HTR-8/SVneo (cell line): ENCODE data around the gene XYLB.
"Not testable (repeated sequence)": the region's sequence is repeated elsewhere in the genome, so short reads cannot be mapped to it uniquely, and the experiment has no call there.

Source experiments
- DNase-seq: peaks from one replicate; pipeline ENCODE4 v3.0.0; 2011; ENCODE audit warnings: low spot score, mixed read lengths; ENCODE audit not compliant: insufficient read length
- FAIRE-seq: peaks from 2 replicates; lab custom pipeline; 2011; peaks lifted over from hg19 to GRCh38; lab: Jason Lieb, UNC

Gene XYLB

DNA sequence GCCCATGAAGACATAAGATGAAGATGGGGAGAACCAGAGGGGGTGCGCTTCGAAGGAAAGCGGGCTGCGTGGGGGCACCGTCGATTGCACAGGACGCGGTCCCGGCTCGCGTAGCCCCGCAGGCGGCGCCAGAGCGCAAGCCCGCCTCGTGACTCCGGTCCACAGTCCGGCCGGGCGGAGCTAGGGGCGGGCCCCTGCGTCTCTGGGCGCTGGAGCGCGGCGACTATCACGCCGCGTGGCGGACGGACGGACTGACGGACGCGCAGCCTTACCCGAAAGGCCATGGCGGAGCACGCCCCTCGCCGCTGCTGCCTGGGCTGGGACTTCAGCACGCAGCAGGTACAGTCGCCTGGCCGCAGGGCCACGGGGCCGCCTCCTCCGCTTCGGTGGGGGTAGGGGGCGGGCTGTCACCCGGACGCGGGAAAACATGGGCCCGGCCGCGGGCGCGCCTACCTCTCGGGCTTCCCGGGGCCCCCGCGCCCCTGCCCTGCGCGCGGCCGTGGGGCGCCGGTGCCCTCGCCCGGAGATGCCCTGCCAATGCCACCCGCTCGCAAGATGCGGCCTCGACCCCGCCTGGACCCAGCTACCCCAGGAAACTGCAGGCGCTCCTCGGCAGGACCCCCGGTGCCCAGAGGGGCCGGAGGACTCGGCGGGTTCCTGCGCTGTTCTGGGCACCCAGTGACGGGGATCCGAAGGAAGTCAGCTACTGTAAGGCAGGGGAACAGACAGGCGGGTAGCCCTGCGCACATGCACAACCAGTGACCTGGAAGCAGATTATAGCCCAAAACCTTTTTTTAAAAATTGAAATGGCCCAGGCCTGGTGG, at the start of gene XYLB:
TSS of gene XYLB (plus strand) at position 199 of the 824 bp plus-strand sequence. CDS start at position 283, 84 bp downstream.
- FAIRE-seq, result peak; percentile 86
- DNase-seq, result peak; percentile 83

DNA sequence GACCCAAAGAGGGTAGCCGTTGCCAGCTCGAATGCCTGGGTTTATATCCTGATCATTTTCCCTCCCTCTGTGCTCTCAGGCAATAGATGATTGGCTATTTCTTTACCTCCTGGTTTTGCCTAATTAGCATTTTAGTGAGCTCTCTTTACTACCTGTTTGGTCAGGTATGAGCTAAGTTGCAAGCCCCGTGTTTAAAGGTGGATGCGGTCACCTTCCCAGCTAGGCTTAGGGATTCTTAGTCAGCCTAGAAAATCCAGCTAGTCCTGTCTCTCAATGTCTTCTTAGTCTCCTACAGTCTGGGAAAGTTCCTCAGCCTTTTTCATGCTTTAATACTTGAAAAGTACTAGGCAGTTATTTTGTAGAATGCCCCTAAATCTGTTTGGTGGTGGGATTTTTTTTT, 49.5 kb upstream of the XYLB start:
- not testable (repeated sequence) for DNase-seq, FAIRE-seq

DNA sequence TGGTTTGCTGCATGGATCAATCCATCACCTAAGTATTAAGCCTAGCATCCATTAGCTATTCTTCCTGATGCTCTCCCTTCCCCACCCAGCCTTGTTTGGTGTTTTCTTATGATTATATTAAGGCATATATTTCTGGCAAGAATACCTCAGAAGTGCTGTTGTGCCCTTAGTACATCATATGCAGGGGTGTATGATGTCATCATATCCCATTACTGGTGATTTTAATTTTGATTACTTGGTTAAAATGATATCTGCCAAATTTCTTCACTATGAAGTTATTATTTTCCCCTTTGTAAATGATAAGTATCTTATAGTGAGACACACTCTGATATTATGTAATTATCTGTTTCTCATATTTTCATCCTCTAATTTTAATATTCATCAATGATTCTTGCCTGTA, 49.0 kb upstream of the XYLB start:
- DNase-seq (no peak), FAIRE-seq (no peak)

DNA sequence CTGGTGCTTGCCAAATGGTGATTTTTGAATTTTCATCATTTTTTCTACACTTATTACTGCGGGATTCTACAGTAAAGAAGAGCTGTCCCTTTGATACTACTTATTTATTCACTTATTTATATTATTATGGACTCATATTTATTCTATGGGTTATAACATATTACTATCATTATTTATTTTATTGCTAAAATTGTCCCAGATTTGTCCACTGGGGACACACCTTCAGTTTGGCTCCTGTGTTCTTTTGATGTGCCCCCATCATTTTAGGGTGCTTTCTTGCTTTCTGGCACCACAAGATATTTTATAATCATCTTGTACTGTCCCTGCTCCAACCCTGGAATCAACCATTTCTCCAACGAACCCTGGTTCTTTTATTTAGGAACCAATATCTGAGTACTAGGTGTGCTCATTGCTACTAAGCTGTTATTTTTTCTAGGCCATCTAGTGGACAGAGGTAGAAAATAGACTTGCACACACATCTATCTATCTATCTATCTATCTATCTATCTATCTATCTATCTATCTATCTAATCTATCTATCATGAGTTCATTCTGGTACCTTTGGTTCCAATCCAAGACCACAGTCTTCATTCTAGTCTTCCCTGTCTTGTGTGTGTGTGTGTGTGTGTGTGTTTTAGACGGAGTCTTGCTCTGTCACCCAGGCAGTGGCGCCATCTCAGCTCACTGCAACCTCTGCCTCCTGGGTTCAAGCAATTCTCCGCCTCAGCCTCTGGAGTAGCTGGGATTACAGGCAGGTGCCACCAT, 48.5 kb upstream of the XYLB start:
- FAIRE-seq, result no peak
- no peak for DNase-seq

DNA sequence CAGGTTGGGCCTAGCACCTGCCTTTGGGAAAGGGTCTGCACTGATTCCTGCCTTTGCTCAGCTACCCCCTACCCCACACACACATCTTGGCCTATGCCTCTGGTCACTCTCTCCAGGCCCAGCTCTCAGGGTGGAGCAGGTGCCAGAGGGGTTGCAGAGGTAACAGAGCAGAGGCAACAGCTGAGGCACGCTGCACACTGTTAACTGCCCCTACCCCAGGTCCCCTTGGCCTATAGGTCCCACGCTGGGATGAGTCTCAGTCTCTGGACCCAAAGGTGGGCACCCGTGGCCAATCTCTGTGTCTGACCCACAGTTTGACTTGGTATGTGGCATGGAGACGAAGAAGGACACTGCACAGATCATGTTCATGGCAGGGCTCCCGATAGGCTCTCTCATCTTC, 39.6 kb upstream of the XYLB start:
- FAIRE-seq (no peak), DNase-seq (no peak)

DNA sequence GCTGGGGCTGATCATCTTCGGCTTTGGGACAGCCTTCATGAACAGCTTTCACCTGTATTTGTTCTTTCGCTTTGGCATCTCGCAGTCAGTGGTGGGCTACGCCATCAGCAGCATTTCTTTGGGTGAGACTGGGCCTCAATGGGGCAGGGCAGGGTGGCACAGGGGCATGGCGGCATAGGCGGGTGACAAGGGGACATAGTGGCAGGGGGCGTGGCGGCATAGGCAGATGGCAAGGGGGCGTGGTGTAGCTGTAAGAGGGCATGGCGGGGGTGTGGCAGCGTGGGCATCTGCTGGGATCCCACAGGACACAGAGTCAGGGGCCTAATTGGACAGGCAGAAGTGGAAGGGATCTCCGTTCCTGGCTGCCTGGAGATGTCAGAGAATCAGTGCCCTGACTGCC, 39.0 kb upstream of the XYLB start:
- DNase-seq (no peak), FAIRE-seq (no peak)

DNA sequence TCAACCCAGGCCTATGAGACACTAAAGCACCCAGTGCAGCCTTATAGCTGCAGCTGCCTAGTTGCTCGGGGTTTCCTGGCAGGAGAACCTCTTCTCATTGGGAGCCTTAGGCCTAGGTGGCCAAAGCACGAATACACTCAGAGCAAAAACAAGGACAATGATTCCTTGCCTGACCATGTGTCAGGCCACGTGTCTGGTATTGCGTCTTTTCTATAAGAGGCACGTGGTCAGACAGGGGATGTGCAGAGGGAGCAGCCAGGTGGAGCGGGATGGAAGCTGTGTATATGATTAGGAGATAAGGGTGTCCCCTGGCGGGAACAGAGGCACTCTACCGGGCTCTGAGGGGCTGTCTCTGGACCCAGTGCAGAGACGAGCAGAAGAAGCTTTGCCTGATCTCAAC, 38.1 kb upstream of the XYLB start:
- no peak for FAIRE-seq
- DNase-seq, result no peak

DNA sequence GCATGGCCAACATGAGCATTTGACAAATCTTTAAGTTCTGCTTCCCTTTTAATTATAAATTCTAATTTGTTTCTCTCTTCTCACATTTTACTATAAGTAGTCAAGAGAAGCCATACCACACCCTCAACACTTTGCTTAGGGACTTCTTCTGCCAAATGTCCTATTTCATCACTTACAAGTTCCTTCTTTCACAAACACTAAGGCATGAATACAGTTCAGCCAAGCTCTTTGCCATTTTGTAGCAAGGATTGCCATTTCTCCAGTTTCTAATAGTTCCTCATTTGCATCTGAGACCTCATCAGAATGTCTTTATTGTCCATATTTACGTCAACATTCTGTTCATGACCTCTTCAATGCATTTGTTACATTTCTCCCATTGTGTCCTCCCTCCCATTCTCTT, 35.1 kb upstream of the XYLB start:
- DNase-seq (no peak), FAIRE-seq (no peak)

DNA sequence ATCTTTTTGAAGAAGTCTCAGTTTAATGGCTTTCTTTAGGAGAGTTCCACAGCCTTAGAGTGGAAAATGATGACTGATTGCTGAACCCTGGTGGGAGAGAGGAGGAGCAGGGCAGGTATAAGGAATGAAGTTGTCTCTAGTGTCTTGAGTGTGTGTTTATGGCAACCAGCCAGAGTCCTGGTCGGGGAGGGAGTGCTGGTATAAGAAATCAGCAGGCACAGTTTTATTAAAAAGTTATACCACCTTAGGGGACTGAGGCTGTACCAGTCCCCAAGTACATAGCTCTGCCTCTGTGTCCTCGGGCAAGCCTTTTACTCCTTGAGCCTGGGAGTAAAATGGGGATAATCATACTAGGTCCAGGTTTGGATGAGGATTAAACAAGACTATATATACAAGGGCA, 34.6 kb upstream of the XYLB start:
- FAIRE-seq, result no peak
- no peak for DNase-seq

DNA sequence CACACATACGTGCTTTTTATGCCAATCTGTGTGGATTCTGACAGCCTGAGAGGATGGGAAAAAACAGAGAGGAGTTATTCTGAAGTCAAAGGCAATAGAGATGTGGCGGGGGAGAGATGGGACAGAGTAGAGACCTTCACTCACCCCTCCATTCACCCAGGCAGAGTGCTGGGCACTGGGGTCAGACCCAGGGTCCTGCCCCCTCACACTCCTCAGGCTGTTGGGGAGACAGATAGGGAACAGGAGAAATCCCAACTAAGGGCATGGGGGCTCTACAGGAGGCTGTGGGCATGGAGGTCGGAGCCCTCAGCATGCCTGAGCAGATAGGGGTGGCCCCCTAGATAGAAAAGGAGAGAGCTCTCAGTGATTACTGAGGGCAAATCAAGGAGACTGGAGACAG, 34.2 kb upstream of the XYLB start:
- FAIRE-seq (no peak), DNase-seq (no peak)

DNA sequence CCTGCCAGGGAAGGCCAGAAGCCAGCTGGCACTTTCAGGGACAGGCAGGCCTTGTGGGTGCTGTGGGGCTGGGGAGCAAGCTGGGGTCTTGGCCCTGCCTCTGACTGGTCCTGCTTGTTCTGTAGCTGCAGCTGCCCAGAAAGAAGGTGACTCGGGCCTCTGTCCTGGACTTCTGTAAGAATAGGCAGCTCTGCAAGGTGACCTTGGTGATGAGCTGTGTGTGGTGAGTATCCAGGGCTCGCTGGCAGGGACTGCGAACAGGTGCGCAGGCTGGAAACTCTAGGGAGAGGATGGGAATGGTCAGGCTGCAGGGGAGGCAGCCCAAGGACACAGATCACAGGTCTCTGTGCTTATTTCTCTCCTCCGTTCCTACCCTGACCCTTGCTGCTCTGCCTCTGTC, 33.3 kb upstream of the XYLB start:
- DNase-seq (no peak), FAIRE-seq (no peak)

DNA sequence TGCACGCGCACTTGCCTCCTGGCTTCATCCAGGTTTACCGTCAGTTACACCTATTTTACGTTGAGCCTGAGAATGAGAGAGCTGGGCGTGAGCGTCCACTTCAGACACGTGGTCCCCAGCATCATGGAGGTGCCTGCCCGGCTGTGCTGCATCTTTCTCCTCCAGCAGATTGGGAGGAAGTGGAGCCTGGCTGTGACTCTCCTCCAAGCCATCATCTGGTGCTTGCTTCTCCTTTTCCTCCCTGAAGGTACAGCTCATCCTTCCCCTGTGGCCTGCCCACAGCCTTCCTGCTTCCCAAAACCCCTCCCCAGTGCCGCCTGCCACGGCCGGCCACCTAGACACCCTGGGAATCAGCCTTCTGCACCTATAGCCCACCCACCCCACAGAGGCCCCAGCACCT, 32.9 kb upstream of the XYLB start:
- DNase-seq, result no peak
- no peak for FAIRE-seq

DNA sequence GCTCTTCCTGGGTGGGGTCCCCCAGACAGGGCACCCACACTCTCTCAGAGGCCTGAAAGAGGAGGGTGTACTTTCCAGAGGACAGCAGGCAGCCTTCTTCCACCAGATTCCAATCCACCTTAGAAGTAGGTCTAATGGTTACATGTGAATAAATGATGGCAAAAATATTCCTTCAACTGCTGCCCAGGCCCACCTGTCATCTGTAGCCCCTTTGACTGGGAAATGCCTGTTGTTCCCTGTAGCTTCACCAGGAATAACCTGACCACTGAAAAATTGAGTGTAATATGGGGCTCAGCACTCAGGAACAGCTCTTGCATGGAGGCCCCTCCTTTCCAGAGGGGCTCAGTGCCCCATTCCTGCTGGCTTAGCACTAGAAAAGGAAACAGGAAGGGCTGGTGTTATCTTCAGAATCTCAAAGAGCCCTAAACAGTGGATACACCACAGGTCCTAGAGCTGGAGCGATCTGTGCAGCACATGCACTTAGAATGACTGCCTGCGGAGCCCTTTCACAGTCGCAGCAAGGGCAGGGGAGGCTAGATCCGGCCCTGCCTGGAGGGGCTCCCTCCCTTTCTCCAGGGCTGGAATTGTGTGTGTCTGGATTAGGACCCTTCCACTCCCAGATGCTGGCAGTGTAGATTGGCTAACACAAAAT, 32.3 kb upstream of the XYLB start:
- DNase-seq (no peak), FAIRE-seq (no peak)

DNA sequence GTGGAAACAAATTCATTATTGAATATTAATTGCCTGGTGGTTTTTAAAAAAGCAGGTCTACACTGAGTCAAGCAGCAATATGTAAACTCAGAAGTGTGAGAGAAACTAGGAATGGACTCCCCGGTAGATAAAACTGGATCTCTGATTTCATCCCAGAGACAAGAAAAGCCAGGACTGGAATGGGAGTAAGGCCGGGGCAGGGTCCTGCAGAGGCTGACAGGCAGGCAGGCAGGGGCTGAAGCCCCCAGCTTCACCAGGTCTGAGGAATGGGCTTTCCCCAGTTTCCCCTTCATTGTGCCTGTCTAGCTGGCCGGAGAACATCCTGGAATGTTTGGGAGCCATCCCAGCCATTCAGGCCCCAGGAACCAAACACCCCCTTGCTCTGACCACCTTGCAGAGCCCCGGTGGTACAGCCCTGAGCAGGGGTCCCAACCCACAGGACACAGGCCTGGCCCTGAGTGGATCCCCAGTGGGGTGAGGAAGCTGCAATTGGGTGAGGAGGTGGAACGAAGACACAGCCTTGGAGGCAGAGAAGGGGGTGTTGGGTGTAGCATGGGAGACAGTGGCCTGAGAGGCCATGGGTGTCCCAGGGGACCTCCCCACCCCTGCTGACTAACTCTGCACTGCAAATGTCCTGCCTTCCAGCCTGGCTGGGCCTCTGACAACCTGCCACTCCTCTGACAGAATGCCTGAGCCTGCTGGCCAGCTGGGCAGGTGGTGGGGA, 31.7 kb upstream of the XYLB start:
- no peak for FAIRE-seq
- DNase-seq, result no peak

DNA sequence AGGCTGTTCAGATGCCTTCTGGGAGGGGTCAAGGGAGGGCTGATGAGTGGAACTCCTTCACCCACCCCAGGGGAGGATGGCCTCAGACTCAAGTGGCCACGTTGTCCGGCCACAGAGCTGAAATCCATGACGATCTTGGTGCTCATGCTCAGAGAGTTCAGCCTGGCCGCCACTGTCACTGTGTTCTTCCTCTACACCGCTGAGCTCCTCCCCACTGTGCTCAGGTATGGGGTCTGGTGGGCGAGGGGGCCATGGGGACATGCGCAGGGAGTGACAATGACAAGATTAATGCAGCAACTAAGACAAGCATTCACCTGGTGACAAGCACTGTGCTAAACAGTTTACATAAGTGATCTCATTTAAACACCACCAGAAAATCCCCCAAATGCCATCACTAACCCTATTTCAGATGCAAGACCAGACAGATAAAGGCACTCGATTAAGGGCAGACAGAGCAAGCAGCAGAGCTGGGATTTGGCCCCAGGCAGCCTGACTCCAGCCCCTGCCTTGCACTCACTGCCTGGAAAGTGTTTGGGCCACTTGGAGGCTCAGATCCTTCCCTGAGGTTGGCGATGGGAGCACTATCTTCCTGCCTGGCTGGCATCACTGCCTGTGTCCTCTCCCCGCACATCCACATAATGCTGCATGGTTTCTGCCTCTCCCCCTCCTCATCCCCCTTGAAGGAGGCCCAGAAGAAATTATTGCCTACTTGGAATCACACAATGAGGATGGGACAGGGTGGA, 30.9 kb upstream of the XYLB start:
- no peak for FAIRE-seq
- no peak for DNase-seq

DNA sequence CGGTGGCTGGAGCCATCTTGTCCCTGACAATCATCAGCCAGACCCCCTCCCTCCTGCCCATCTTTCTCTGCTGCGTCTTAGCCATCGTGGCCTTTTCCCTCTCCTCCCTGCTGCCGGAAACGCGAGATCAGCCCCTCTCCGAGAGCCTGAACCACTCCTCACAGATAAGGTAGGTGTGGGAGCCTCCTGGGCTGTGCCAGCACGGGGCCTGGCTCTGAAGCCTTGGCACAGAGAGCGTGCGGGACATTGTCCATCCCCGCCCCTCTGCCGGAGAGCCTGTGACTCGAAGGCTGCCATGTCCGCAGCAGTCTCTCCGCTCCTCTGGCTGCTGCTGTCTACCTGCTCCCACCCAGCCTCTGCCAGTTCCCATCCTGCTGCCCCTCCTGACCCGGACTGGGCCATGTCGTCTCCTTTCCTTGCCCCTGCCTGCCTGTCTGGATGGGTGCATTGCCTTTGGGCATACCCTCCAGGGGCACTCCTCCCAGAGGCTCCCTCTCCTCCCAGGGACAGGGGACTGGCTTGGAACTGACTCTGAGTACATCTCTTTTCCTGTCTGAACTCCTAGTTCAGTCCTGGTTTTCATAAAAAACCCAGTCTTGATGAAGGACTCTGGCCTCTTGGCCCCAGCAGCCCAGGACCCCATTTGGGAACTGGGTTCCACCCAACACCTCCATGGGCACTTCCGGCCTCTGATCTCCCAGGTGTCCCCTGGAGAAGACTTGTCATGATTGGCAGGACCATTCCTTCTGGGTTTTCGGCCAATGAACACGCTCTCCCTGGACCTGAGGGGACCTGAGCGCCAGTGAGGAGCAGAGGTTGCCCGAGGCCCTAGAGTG, 30.0 kb upstream of the XYLB start:
- FAIRE-seq (no peak), DNase-seq (no peak)

DNA sequence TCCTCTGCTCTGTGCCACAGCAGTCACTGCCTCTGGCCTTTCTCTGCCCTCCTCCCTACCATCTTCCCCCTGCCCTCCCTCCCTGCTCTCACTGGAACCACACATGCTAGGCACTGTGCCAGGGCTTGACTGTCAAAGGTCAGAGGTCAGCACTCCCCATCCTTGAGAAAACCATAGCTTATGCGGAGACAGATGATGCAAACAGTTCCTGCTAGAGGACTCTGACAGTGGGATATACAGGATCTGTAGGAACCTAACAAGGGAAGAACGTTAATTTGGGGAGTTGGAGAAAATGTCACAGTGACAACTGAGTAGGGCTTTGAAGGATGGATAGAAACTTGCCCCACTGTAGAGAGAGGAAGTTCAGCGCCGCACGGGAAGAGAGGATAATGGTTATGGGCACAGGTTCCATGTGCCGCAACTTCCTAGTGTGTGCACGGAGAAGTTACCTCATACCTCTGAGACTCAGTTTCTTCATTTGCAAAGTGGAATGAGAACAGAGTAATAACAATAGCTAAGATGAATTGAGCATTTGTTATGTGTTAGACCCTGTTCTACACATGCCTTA, 29.3 kb upstream of the XYLB start:
- FAIRE-seq, result no peak

DNA sequence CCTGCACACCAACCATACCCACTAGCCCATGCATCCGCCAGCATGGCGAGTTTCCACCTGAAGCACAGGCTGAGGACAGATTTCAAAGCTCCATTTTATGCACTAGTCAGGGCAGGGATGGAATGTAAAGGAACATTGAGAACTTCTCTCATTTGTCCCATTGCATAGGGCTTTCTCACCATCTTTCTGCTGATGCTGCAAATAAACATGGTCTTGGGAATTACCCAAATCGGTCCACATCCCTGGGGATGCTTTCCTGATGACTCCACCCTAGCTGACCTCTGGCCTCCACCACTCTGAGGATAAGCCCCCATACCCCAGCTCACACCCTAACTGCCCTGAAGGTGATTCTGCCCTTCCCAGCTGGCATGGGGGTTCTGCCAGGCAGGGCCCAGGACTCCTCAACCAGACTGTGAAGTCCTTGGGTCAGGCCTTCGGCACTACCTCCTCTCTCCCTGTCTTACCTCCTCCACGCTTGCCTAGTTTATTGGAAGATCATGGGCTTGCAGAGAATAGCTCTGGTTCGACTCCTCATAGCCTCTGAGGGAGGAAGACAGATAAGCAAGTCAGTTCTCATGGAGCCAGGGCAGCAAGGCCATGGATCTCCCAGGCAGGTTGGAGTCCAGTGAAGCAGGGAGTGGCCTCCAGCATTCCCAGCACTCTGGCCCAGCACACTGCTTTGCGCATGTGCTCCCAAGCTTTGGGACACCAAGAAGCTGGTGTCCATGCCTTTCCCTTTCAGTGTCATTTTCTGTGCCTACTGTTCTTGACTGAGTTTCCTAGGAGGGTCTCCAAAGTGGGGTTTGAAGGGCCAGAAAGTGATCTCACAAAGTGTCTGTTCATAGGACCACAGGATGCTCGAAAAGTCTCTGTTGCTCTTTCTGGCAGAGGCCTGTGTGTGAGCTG, 27.6 kb upstream of the XYLB start:
- FAIRE-seq (no peak), DNase-seq (no peak)

More for the DNA sequence above, 29.3 kb upstream of the XYLB start:
- no peak for DNase-seq
